Activated CD8-positive, alpha-beta memory T cell treated with anti-CD3 and anti-CD28 coated beads for 36 hours (primary cell): ENCODE results near the gene AP5Z1. TPM values are rescaled to one million over a fixed set of nuclear protein-coding genes. Genes with fewer than 3 reads are reported as not detected.

ENCODE experiments used
- CTCF ChIA-PET: fragments of 350-600 bp; sonication (Branson Sonifier 250); formaldehyde crosslinking; loops from one replicate; lab custom pipeline; 2021; ENCODE audit warnings: antibody characterized with exemption; lab: Charles Lee
- POLR2A ChIA-PET: fragments of 350-600 bp; sonication (Branson Sonifier 250); formaldehyde crosslinking; loops from one replicate; lab custom pipeline; 2021; ENCODE audit warnings: antibody characterized with exemption; lab: Charles Lee
- total RNA-seq, 2 experiments: library from RNA; stranded (reverse); gene quantifications; one replicate each; pipeline ENCODE4 v1.2.3, GENCODE V29; 2021

The AP5Z1 gene
- total RNA-seq, 2 experiments from 2014 or later = 37.9 to 40.0 TPM

GRCh38 chr7:4744391-4745264 lies 30.8 kb upstream of the AP5Z1 start:
- POLR2A ChIA-PET = interaction anchor here (1.0 kb wide), 1 partner anchor 31 kb away, joined by 4 read pairs; the partner anchor contains the start of gene AP5Z1
- CTCF ChIA-PET = no interaction called here

GRCh38 chr7:4745265-4745919 lies 30.0 kb upstream of the AP5Z1 start:
- POLR2A ChIA-PET = no interaction called here
- CTCF ChIA-PET = interaction anchor here (1.0 to 1.2 kb wide), 3 partner anchors 30 to 104 kb away, joined by 3 to 4 read pairs (median 3); partner anchors contain the start of gene AP5Z1

- POLR2A ChIA-PET = interaction anchor here (1.1 kb wide), 1 partner anchor 105 kb away, joined by 3 read pairs; no protein-coding TSS in a partner anchor
- CTCF ChIA-PET = interaction anchor here (1.0 to 1.2 kb wide), 3 partner anchors 29 to 105 kb away, joined by 3 to 4 read pairs (median 3); partner anchors contain the start of gene AP5Z1
Measured at GRCh38 chr7:4745971-4746919, 29.2 kb upstream of the AP5Z1 start.

GRCh38 chr7:4747013-4747412 lies 28.4 kb upstream of the AP5Z1 start:
- ChIA-PET CTCF (interaction anchor here (0.7 kb wide), 1 partner anchor 22 kb away, joined by 4 read pairs; no protein-coding TSS in a partner anchor), POLR2A (interaction anchor here (1.1 kb wide), 1 partner anchor 106 kb away, joined by 3 read pairs; no protein-coding TSS in a partner anchor)

GRCh38 chr7:4747746-4748145 lies 27.7 kb upstream of the AP5Z1 start:
- CTCF ChIA-PET = interaction anchor here (0.7 kb wide), 1 partner anchor 23 kb away, joined by 4 read pairs; no protein-coding TSS in a partner anchor
- POLR2A ChIA-PET = interaction anchor here (1.1 kb wide), 1 partner anchor 106 kb away, joined by 3 read pairs; no protein-coding TSS in a partner anchor

GRCh38 chr7:4748231-4748681 lies 27.2 kb upstream of the AP5Z1 start:
- ChIA-PET POLR2A (no interaction called here), CTCF (no interaction called here)

GRCh38 chr7:4749363-4749762 lies 26.1 kb upstream of the AP5Z1 start:
- POLR2A ChIA-PET = no interaction called here
- CTCF ChIA-PET = interaction anchor here (1.6 kb wide), 1 partner anchor 16 kb away, joined by 4 read pairs; no protein-coding TSS in a partner anchor

- POLR2A ChIA-PET = no interaction called here
Measured at GRCh38 chr7:4749798-4750197, 25.6 kb upstream of the AP5Z1 start.

GRCh38 chr7:4751398-4751947 lies 23.9 kb upstream of the AP5Z1 start:
- ChIA-PET POLR2A (no interaction called here), CTCF (interaction anchor here (1.5 kb wide), 1 partner anchor 9 kb away, joined by 8 read pairs; no protein-coding TSS in a partner anchor)

More at GRCh38 chr7:4749798-4750197, 25.6 kb upstream of the AP5Z1 start:
- CTCF ChIA-PET = interaction anchor here (1.6 kb wide), 1 partner anchor 16 kb away, joined by 4 read pairs; no protein-coding TSS in a partner anchor

GRCh38 chr7:4753598-4754432 lies 21.6 kb upstream of the AP5Z1 start:
- ChIA-PET CTCF (interaction anchor here (0.6 to 3.0 kb wide), 6 partner anchors 10 to 142 kb away, joined by 3 to 12 read pairs (median 4); no protein-coding TSS in a partner anchor), POLR2A (no interaction called here)

- CTCF ChIA-PET = interaction anchor here (0.6 to 3.0 kb wide), 5 partner anchors 11 to 143 kb away, joined by 3 to 12 read pairs (median 4); no protein-coding TSS in a partner anchor
- POLR2A ChIA-PET = no interaction called here
Measured at GRCh38 chr7:4754433-4755010, 20.9 kb upstream of the AP5Z1 start.

- CTCF ChIA-PET = interaction anchor here (0.9 to 3.0 kb wide), 3 partner anchors 12 to 144 kb away, joined by 3 to 12 read pairs (median 5); no protein-coding TSS in a partner anchor
- POLR2A ChIA-PET = no interaction called here
Measured at GRCh38 chr7:4755045-4755444, 20.4 kb upstream of the AP5Z1 start.

- POLR2A ChIA-PET = no interaction called here
- CTCF ChIA-PET = no interaction called here
Measured at GRCh38 chr7:4758111-4758510, 17.3 kb upstream of the AP5Z1 start.

- POLR2A ChIA-PET = no interaction called here
- CTCF ChIA-PET = no interaction called here
Measured at GRCh38 chr7:4758791-4759190, 16.6 kb upstream of the AP5Z1 start.

GRCh38 chr7:4759211-4759610 lies 16.2 kb upstream of the AP5Z1 start:
- ChIA-PET CTCF (no interaction called here), POLR2A (no interaction called here)

- CTCF ChIA-PET = no interaction called here
- POLR2A ChIA-PET = no interaction called here
Measured at GRCh38 chr7:4760952-4761351, 14.5 kb upstream of the AP5Z1 start.
